GDM1 (cell line): ENCODE results near the gene IDH2.
A peak's percentile ranks its signal among the peaks of the same experiment; 100 is the strongest.

ENCODE experiments used
- DNase-seq: peaks from one replicate; lab custom pipeline; 2025; lab: John Stamatoyannopoulos, UW

IDH2 gene

DNA sequence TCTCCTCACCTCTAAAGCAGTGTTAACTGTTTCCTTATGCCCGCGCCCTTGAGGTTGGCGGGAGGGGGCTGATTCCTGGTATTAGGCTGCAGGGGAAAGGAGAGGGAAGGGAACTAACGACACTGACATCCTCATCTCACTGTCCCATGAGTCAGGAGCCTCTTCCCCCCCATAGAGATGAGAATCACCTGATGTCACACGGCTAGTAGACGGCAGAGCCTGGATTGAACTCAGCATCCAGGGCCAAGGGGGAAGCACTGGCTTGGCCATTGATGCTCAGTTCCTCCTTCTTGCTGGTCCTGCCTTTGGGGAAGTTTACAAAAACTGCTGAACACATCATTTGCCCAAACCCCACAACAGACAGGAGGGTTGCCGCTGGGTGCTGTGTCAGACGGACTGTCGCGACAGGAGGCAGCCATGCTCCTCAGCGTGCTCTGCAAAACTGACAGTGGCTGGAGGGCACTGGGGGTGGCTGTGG is 38.5 kb downstream of the IDH2 start:
- peak; percentile 69 for DNase-seq

GRCh38 chr15:90062973-90063769 is 39.1 kb downstream of the IDH2 start:
- DNase-seq = no peak

DNA sequence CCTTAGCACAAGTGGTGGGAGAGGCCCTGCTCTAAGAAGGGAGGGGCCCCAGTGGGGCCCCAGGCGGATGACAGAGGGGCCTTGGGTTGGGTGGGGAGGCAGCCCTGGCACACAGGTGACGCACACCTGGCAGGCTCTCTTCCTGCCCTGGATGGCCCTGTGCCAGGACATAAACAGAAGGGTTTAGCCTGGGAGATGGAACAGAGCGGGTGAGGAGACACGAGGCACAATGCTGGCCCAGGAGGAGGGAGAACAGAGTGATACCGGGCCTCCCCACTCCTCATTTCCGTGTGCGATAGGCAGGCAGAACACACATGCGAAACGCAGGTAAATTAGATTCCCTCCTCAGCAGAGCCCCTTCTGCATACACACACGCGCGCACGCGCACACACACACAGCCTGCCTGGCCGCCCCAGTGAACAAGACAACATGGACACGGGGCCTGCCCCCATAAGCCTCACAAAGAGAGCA is 39.8 kb downstream of the IDH2 start:
- DNase-seq = no peak

DNA sequence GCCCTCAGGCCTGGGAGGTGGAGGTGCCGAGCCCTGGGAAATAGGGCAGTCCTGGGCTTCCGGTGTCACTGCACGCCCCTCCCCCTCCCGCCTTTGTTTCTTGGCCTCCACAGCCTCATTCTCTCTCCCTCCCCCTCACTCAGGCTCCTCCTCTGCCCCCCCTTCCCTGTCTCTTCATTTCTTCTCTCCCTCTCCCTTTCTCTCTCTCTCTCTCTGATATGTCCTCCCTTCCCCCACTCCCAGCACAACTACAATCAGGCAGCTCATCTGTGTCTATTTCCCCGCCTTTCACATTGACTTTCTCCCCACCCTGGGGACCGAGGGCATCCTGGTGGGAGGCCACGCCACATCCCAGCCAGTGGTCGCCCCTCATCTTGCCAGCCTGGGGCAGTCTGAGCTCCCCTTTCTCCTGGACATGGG is 40.2 kb downstream of the IDH2 start:
- DNase-seq = no peak

- no peak for DNase-seq
These were observed 41.5 kb downstream of the IDH2 start for GRCh38 chr15:90060797-90061196.

GRCh38 chr15:90059208-90059985 is 42.9 kb downstream of the IDH2 start:
- peak; percentile 98 for DNase-seq

DNA sequence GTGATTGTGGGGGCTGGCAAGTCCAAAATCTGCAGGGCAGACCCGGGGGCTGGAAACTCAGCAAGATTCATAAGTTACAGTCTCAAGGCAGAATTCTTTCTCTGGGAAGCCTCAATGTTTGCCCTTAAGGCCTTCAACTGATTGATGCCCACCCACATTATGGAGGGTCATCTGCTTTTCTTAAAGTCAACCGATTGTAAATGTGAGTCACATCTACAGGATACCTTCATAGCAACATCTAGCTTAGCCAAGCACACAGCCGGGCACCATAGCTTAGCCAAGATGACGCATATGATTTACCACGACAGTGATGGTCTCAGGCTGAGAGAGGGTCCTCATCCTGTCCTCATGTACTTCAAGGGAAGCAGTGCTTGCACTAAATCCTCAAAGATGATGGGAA is 43.5 kb downstream of the IDH2 start:
- no peak for DNase-seq

DNA sequence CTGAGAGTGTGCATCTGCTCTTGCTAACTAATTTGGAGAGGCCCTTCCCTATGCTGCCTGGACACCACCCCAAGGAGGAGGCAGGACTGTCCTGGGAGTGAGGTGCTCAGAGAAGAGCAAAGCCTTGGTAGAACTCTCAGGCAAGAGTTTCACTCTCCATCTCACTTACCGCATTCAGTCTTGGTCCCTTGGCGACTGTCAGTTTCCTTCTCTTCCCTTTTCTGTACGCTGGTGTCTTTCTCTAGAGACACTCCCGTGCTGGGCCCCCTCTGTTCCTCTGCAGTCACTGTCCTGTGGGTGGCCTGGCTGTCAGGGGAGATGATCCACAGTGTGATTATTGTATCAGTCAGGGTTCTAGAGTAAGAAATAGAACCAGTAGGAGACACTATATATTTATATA is 44.0 kb downstream of the IDH2 start:
- no peak for DNase-seq

- no peak for DNase-seq
These were observed 45.7 kb downstream of the IDH2 start for GRCh38 chr15:90056529-90056928.

DNA sequence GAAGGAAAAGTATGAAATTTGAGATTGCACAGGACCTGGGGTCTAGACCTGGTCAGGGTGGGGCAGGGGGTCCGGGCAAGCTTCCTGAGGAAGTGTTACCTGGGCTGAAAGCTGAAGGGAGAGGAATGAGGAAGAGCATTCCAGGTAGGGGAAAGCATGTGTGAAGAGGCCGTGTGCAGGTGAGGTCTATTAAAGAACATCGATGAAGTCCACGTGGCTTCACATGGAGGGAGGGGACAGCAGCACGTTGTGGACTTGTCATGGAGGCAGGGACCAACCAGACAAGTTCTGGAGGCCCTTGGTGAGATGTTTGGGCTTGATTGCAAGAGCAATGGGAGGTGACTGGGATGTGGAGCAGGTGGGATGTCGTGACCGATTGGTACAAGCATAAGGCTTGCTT is 47.1 kb downstream of the IDH2 start:
- no peak for DNase-seq

- DNase-seq = no peak
These were observed 47.6 kb downstream of the IDH2 start for GRCh38 chr15:90054618-90055097.

DNA sequence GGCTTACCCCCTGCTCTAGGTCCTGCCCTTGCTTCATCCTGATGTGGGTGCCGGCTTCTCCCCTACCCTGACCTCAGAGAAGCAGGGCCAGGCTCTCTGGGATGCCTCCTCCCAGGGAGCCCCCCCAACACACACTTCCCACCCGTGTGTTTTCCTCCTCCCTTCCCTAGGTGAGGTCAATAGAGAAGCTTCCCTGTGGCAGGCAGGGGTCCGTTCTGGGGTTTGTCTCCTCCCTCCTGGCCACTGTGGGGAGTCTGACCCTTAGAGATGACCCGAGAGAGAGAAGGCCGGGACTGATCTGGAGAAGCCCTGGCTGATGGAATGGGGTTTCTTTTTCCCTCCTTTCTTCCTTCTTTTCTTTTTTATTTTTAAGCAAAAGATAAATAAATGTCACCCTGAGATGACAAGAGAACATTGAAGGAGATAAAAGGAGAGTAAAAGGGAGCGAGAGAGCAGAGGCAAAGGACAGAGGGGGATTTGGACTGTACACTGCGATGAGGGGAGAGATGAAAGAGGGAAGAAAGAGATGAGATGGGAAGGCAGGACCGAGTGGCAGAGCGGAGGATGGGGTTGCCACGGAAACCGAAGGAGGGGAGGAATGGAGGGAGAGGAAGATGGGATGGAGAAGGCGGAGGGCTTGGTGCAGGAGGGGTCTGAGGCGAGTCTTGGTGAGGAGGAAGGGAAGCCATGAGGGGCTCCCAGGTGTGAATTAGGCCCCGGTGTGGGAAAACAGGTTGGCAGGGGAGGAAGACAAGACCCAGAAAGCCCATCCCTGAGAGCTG is 48.4 kb downstream of the IDH2 start:
- no peak for DNase-seq

DNA sequence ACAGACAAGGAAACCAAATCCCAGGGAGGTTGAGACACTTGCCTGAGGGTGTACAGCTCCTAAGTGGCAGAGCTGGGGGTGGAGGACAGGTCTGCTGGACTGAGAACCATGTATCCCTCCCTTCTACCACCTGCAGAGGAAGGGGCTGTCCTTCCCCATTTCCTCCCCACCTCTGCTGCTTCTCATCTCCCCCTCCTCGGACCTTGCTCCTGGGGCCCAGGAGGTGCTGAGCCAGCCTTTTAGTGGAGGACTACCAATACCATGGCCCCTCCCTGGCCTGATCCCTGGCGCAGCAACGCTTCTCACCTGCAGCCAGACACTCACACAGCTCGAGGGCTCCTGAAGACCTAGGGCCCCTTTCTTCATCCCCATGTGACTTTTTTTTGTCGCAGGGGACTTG is 50.4 kb downstream of the IDH2 start:
- no peak for DNase-seq

- no peak for DNase-seq
These were observed 52.3 kb downstream of the IDH2 start for GRCh38 chr15:90049666-90050604.

DNA sequence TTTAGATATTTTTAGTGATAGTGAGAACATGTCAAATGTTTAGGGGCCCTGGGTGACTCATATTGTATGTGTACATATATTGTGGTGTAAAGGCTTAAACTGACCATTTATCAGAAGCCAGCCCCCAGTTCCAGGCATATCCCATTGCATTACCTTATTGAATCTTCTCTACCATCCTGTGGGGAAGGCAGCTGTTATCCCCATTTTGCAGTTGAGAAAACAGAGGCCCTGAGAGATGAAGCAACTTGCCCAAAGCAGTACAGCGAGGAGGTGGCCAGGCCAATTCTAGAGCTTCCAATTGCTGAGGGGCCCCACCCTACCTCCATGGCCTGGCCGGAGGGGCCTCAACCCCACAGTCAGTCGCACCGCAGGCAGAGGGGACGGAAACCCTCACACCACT is 53.2 kb downstream of the IDH2 start:
- DNase-seq = no peak

- no peak for DNase-seq
These were observed 54.2 kb downstream of the IDH2 start for GRCh38 chr15:90047956-90048575.

- no peak for DNase-seq
These were observed 55.3 kb downstream of the IDH2 start for GRCh38 chr15:90046911-90047392.

GRCh38 chr15:90046289-90046688 is 56.0 kb downstream of the IDH2 start:
- no peak for DNase-seq

DNA sequence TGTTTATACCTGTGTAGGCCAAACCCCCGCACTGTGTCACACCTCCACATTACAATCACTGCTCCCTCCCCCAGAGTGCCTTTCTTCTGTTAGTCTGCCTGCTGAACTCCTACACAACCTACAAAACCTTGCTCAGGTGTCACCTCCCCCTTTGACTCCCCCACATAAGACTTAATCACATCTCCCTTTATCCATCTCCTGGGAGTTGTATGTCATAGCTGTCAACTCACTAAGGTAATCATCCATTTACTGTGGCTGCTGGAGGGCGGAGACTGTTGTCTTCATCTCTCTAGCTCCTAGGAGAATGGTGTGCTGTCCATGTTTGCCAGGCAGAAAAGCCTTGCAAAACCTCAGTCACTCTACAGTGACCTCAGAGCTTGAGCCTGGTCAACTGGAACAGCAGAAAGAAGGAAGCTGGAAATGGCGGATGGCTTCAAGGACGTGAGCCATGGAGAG is 57.3 kb downstream of the IDH2 start:
- no peak for DNase-seq

- no peak for DNase-seq
These were observed 58.1 kb downstream of the IDH2 start for GRCh38 chr15:90044191-90044590.
